HG02973 (cell line): ENCODE measurements around the gene FSCN2.
A peak's percentile ranks its signal among the peaks of the same experiment; 100 is the strongest.

Experiments
- ATAC-seq: cut with Tn5 transposase; IDR thresholded peaks from one replicate; pipeline ENCODE4 v1.9.1; 2021; ENCODE audit warnings: moderate library complexity; ENCODE audit not compliant: unreplicated experiment

The FSCN2 gene

DNA sequence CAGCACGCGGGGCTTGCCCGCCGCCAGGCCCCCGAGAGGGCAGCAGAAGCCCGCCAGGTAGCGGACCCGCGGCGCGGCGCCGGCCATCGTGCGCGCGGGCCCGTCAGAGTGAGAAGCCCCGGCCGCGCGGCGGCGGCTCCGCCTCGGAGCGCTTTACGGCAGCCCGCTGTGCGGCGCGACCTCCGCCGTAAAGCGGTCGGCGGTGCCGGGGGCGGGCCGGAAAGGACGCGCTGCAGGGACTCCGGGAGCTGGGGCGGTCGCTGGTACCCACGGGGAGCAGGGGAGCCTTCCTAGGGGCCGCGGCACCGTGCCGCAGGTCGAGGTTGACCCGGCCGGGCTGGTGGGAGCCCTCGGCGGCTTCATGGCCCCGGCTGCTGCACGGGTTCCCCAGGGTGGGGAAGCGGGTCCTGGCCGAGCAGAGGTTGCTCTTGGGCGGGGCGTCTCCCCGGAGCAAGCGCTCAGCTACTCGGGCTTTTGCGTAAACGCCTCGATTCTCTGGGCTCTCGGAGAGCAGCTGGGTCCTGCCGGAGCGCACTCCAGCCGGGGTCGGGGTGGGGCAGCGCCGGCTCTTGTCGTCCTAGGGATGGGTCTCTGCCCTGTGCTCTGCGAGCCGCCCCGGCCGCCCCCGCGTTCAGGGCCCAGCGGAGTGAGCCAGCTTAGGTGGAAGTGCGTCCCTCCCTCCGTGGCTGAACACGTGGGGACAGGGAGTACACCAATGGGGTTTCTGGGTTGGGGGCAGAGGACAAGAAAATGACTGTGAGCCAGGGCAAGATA, 24.3 kb downstream of the FSCN2 start, which contains the start of gene FAAP100:
Gene FAAP100 (minus strand): TSS at position 110 of the 774 bp plus-strand sequence. CDS start 23 bp downstream, at position 87.
- ATAC-seq = peak; percentile 35

DNA sequence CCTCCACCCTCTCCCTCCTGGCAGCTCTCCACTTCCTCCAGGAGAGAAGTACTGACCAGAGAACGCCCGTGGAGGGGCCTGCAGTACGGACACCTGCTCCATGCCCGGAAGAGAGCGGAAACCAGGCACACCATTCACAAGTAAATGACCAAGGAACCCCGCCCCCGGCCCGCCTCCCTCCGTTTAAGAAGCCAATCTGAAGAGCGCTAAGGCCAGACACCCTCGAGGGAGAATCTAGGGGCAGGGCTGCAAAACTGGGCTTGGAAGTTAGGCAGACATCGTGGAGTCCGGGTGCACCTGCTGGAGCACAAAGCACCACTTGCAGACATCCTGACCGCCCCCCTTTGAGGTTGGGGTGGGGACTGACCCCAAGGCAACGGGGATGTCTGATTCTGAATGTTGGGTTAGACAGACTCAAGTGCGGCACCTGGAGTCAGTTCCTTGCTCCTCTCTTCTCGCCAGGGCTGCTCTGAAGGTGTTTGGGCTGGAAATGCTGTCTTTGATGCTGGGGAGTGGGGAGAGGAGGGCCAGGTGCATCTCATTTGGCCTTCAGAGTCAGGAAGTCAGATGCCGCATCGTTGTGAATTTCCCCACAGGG, 24.9 kb downstream of the FSCN2 start:
- peak; percentile 34 for ATAC-seq

DNA sequence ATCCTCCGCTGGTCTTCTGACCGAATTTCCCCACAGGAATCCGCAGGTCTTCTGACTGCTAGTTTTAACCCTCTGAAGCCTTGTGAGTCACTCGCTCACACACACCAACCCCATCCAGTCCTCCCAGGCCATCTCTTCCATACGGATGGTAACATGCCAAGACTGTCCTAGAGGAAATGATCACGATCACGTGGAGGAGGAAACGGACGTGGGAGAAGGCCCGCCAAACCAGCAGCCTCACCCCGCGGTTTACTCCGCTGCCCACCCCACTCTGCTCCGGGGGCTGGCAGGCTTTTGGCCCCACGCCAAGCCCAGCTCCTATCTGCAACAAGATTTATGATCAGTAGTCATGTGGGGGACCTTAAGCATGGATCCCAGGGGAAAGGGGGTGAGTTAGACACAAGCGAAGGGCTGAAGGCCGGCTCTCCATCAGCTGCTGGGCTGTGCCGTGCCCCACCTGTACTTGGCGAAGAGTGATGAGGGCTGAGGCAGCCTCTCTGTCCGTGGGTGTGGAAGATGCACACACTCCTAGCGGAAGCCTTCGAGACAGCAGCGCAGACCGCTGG, 25.5 kb downstream of the FSCN2 start:
- ATAC-seq = no peak

DNA sequence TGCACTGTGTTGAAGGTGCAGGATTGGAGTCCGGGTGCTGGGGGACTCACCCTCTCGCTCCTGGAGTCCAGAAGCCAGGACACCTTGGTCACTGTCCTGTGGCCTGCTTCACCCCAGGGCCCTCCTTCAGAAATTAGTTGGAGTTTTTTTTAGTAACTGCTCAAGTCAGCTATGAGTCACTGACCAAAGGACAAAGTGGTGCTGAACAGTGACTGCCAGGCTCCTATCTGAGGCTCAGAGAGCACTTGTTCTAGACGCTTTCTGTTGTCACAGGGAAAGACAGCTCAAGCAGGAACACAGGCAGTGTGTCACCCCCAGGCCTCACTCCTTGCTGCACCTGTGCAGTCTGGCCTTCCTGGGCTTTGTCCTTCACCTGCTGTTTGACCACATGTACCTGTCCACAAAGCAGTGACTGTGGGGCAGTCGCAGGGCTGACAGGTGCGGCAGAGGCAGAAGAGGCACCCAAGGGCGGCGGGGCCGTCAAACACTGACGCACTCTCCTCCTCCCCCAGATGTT, 28.1 kb downstream of the FSCN2 start:
- ATAC-seq = no peak

DNA sequence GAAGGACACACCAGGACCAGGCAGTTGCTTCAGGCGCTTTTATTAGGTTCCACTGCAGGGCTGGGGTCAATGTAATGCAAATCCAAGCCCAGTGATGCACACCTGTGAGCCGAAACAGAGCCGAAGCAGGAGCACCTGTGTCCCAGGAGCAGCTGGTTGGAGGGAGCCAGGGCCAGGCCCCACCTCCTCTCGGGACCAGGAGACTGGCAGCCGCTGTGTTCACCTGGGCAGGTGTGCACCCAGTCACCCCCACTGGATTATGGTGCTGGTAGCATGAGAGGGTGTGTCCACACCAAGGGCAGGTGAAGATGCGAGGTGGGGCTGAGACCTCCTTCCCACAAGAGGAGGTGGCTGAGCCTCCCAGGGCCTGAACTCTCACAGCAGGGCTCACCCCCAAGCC, 28.7 kb downstream of the FSCN2 start:
- ATAC-seq = no peak

DNA sequence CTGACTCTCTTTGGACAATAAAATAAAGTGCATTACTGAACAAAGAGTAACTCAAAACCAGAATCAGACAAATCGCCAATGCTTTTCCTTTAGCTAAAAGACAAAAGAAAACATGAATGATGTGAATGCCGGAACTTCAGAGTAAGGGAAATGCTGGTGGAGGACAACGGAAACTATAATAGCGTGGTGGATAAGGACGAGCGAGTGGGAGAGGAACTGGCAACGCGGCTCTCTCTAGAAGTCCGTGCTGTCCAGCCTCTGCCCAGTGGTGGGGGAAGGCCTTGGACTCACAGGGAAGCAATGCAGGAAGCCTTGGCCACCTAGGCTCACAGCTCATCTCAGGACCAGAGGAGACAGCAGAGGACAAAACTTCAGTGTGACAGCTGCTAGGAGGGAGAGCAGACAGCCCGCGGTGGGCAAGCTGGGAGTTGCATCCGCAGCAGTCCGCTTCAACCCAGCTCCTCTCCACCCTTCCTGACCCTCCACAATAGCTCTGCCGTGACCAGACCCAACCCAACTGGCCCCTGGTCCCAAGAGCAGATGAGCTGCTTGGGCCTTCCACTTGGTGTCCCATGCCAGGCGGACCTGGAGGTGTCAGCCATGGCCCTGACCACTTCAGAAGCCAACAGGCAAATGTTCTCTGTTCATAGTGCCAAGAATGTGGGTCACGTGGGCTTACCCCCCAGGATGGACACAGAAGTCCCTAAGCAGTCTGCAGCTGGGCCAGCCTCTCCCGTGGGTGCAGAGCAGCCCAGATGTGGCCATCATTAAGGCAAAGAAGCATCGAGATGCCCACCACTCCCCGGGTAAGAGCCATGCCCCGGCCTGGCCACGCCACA, 29.3 kb downstream of the FSCN2 start:
- ATAC-seq = no peak

DNA sequence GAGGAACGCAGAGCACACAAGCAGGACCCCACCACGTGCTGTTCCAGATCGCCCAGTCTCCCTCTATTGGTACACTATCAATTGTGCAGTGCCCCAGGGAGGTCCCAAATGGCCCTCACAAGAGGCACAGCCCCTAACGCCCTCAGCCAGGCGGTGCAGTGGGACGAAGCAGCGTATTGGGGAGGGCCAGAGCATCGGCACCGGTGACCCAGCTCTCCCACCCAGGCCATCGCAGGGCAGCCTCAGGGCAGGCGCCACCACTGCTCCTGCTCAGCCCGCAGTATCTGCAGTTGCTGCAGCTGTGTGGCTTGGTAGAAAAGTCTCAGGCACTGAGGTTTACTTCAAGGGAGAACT, 29.9 kb downstream of the FSCN2 start:
- ATAC-seq = no peak

DNA sequence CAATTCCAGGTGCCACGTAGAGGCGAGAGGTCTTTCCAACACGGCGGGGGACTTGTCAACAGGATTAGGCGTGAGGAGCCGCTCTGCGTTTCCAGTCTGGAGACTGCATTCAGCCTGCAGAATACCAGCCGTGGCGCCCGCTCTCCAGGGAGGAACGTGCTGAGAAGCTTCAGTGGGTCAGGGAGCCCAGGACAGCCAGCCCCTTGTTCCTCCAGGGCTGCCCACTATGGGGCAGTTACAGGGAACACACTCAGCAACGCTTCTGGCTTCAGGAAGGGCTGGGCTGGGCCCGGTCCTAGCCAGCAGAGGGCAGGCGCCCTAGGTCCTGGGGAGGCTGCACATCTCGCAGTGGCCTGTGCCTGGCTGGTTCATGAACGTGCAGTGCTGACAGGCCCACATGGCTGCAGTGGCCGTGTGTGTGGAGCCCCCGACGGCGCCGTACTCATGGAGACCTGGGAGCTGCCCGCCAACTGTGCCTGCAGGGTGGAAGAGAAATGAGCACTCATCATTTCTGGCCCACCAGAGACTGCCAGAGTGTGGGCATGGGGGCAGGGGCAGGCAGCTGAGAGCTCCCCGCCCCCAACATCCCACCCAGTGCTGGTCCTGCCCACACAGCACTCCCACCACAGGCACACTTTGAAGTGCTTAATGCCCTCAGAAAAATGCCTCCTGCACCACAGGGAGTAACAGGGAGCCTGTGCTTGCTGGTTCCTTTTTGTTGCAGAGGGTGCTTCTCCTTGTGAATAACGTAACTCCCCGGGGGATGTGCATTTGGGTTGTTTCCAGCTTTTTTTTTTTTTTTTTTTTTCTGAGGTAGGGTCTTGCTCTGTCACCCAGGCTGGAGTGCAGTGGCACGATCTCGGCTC, 31.0 kb downstream of the FSCN2 start:
- no peak for ATAC-seq

DNA sequence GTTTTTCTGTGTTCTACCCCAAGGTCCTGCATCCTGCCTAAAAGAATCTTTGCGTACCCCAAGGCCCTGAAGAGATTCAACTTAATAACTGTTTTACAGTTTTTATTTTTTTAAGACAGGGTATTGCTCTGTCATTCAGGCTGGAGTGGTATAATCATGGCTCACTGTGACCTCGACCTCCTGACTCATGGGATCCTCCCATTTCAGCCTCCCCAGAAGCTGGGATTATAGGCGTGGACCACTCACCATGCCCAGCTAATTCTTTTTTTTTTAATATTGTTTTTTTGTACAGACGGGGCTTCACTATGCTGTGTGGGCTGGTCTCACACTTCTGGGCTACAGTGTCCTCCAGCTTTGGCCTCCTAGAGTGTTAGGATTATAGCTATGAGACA, 33.3 kb downstream of the FSCN2 start:
- ATAC-seq = no peak

DNA sequence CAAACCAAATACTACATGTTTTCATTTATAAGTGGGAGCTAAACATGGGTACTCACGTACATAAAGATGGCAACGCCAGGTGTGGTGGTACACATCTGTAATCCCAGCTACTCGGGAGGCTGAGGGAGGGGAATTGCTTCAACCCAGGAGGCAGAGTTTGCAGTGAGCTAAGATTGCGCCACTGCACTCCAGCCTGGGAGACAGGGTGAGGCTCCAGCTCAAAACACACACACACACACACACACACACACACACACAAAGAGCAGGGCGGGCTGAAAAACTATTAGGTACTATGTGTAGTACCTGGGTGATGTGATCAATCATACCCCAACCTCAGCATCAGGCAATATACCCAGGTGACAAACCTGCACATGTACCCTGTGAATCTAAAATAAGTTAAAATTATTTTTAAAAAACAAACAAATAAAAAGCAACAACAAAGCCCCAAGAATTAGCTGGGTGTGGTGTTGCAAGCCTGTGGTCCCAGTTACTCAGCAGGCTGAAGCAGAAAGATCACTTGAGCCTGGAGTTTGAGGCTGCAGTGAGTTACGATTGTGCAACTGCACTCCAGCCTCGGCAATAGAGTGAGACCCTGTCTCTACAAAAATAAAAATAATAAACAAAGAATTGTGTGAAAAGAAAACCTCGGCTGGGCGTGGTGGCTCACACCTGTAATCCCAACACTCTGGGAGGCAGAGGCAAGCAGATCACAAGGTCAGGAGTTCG, 35.8 kb downstream of the FSCN2 start:
- ATAC-seq = no peak

DNA sequence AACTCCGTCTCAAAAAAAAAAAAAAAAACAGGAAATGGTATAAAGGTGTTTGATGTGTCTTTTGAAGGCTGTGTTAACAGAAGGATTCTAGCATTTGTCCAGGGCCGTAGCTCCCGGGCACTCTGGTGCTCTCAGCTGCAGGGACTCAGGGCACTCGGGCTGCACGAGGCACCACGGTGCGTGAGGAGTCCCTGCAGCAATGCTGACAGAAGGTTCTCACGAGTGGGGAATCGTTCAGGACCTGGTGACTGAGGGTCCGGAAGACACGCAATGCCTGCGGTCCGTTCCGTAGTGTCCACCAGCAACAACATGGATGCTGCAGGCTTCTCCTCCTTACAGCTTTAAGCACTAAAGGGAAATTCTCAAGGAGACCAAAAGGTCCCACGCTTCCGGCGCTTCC, 36.6 kb downstream of the FSCN2 start:
- ATAC-seq = no peak

DNA sequence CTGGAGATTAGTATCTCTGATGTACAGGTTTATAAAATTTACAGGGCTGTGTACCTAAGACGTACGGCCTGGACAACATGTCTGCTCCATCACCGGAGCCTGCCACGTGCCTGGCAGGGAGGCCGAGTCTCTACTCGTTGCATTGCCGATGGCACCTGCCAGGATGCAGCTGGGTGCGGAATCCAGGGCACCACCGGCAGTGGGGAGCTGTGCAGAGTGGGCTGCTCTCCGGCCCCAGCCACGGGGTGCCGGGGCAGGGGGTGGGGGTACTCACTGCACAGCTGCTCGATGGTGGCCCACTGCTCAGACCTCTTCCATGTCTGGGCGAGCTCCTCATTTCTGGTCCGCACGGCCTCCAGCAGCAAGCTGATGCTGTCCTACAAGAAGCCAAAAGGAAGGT, 37.1 kb downstream of the FSCN2 start:
- ATAC-seq = no peak

DNA sequence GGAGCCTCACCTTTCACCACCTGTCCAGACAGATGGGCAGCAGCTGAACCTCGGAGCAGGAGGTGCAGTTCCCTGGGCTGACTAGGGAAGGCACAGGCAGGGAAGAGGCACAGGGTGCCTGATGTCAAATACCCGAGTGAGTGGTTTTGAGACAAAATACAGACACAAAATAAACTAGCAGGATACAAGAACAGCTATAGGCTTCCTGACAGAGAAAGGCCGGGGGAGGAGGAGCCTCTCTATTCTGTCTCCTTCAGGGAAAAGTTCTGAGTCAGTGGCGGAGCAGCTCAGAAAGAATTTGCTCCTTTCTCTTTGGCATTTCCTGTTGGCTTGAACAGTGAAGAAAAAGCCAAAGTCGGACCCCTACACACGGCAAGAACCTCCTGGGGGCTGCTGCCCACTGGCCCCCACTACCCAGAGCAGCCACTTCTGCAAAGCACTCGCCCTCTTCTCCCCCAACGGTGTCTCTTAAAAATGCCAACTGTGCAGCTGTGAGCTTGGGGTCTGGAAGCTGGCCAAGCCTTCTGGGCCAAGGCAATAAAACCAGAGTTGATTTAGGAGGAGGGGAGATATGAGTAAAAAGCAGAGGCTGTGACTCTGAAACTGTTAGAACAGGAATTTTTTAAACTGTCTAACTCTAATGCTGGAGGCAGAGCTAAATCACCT, 38.4 kb downstream of the FSCN2 start:
- no peak for ATAC-seq

DNA sequence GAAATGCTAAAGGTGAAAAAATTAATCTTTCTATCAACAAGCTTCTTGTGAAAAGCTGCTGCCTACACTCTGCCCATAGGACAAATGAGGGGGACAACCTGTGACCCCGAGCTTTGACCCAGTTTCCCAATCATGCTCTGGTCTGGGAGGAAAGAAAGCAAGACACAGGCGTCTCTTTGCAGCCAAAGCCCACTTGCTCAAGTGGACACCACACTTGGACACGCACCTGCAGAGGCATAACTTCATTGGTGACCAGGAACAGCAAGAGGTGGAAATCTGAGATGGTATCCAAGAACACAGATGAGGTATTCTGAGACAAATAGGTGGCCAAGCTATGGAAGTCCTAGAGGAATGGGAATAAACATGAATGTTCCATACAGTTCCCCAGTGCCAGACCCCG, 39.0 kb downstream of the FSCN2 start:
- ATAC-seq = no peak

DNA sequence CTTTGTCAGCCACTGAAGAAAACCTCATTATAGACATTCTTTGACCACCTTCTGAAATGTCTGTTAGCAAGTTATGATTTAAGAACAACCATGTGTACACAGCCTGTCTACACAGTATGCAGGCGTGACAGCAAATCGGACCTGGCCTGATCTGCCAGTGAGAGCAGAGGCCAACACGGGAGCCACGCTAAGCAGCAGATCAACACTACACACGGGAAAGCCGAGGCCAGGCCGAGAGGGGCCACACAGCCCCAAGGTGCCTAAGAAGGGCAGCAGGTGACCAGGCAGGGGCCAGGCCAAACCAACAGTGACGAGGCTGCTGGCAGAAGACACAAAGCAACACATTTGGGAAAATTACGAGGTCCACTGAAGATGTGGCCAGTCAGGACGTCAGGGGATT, 40.2 kb downstream of the FSCN2 start:
- no peak for ATAC-seq

DNA sequence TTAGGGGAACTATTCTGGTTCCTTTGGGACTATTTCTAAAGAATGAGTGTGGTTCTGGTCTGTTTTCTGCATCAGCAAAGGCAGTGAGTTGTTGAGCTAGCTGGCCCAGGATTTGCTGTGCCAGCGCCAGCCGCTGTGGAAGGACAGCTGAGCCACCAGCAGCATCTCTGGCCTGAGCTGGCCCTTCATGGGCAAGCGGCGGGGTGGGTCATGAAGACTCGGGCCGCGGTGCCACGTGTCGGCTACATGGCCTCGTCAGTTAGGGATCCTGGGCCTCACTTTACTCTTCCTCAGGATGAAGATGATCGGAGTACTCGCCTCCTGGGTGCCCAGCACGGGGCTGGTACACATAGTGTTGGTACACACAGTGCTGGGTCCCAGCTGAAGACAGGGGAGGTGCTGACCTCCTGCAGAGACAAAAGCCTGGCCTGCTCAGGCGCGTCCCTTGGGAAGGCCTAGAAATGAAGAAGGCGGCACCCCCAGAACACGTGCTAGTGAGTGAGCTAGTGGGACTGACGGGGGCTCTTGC, 41.9 kb downstream of the FSCN2 start:
- ATAC-seq = no peak

DNA sequence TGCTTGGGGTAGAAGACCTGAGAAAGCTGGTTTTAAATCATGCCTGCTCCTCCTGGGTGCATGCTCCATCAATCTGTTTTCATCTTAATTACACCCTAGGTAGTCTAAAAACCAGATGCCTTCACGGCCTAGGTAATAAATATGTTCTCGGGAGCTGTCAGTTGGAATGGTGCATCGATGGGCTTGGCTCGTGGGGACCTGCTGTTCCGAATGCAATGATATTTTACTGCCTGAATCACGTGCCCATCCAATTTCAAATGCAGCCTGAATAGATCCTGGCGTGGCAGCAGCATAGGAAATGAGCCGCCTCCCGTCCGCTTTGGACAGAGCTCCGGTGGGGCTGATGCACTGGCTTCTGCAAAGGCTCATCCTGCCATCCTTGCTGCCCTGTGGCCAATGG, 42.8 kb downstream of the FSCN2 start:
- no peak for ATAC-seq

DNA sequence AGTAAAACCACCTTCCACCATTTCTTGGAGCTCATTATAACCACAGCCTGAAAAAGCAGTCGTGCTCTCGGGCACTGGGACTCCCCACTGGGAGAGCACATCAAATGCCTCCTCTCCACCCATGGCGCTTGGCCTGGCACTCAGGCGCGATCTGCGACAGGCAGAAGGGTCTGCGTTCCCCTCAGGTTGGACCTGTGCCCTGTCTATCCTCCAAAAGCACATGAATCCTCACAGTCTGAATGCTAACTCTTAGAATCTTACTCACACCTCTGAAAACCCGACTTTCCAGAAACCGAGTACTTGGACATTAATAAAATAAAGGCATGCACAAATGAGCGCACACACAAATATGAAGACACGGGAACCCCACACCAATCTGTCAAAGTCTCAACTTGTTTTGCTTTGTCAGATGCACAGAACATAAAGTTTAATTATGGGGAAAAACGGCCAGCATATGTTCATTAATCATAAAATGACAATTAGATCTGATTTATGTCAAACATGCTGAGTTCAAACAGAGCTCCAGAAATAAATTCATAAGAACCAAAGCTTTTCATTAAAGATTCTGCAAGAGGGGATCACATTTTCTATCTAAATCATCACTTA, 44.5 kb downstream of the FSCN2 start:
- ATAC-seq = no peak
